Measurements from ENCODE around the gene AUH. TPM values are rescaled to one million over a fixed set of nuclear protein-coding genes. Genes with fewer than 3 reads are reported as not detected.

The AUH gene
- total and polyA plus RNA-seq, 2 donors (not counting 1 experiment from before 2014, with no cell fraction given), result 5.2 to 29.1 TPM

DNA sequence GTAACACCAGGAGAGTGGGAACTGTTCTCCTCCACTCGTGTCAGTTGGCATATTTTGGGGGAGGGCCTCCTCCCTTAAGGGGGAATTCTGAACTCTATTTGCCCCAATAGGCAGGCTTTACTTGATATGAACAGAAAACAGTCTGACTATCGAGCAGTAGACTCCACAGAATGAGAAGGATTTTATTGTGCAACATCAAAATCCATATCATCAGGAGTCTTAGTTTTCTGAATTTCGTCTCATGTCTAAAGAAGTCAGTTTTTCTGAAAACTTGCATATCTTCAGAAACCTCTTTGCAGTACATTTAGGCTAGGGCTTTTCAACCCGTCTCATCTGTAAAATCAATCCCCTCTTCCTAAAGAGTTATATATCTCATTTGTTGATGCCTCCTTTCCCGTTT lies 96.2 kb downstream of the AUH start:
- no peak overlapping the region for H3K9ac ChIP-seq (ENCODE audit: low read length)
- no peaks in the 10 kb centered on the region for H3K27me3 ChIP-seq (replicated peaks in 1 of 4; ENCODE audit: control extremely low read depth in 1 of 4, control insufficient read depth in 3 of 4, insufficient read depth in 4 of 4, low read length in 3 of 4)
- Mint-ChIP-seq H3K4me1 (no peaks in the 10 kb centered on the region), H3K27ac (no peak overlapping the region), H3K9me3 (ENCODE audit: insufficient read depth) (peaks cover 3% of the 10 kb centered on the region), H3K4me3 (no peak overlapping the region), H3K27me3 (no peaks in the 10 kb centered on the region)
- H3K4me3 ChIP-seq (ENCODE audit: control extremely low read depth in 1 of 5, extremely low read depth in 1 of 5, insufficient read depth in 1 of 5, low read depth in 2 of 5, low read length in 4 of 5), result no peak overlapping the region
- H2AFZ ChIP-seq (ENCODE audit: insufficient read depth, low read depth, low read length, poor library complexity, severe bottlenecking), result no peak overlapping the region
- H3K9me3 ChIP-seq (ENCODE audit: control extremely low read depth in 1 of 3, control insufficient read depth in 2 of 3, insufficient read depth in 1 of 3, low read length in 2 of 3), result peaks cover 0 to 6% (median 0%) of the 10 kb centered on the region in 3 donors
- TF ChIP-seq EZH2 (IDR thresholded peaks at IDR 0.05; ENCODE audit: borderline replicate concordance, insufficient read depth, low read depth, low read length, poor library complexity, severe bottlenecking), result no peak
- TF ChIP-seq, protein P1, sequence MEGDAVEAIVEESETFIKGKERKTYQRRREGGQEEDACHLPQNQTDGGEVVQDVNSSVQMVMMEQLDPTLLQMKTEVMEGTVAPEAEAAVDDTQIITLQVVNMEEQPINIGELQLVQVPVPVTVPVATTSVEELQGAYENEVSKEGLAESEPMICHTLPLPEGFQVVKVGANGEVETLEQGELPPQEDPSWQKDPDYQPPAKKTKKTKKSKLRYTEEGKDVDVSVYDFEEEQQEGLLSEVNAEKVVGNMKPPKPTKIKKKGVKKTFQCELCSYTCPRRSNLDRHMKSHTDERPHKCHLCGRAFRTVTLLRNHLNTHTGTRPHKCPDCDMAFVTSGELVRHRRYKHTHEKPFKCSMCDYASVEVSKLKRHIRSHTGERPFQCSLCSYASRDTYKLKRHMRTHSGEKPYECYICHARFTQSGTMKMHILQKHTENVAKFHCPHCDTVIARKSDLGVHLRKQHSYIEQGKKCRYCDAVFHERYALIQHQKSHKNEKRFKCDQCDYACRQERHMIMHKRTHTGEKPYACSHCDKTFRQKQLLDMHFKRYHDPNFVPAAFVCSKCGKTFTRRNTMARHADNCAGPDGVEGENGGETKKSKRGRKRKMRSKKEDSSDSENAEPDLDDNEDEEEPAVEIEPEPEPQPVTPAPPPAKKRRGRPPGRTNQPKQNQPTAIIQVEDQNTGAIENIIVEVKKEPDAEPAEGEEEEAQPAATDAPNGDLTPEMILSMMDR (IDR thresholded peaks at IDR 0.05), result no peak
- no peak overlapping the region for H3K27ac ChIP-seq (ENCODE audit: low read length in 2 of 2)
- ATAC-seq (ENCODE audit: low read depth) (no peak), DNase-seq (no peak)
- H3K4me1 ChIP-seq (ENCODE audit: control insufficient read depth in 2 of 2, insufficient read depth in 2 of 2, low read length in 2 of 2), result no peaks in the 10 kb centered on the region
- POLR2A ChIA-PET, result no interaction called here
- intact Hi-C loops (cut with micrococcal nuclease), result no loop called here
- H3K4me2 ChIP-seq (replicated peaks; ENCODE audit: low read depth, low read length, poor library complexity, severe bottlenecking), result no peak overlapping the region
- no CpG with 5 or more reads among the region's 5 CpGs for WGBS (ENCODE audit: insufficient coverage)
- H3K36me3 ChIP-seq (replicated peaks in 1 of 2; ENCODE audit: control extremely low read depth in 1 of 2, control insufficient read depth in 1 of 2, extremely low read depth in 1 of 2, insufficient read depth in 2 of 2, low read length in 1 of 2), result peaks cover 3 to 4% of the 10 kb centered on the region in 2 experiments
- H3K79me2 ChIP-seq (ENCODE audit: control insufficient read depth, insufficient read depth, low read length), result no peaks in the 10 kb centered on the region
- H4K20me1 ChIP-seq (ENCODE audit: control insufficient read depth, insufficient read depth, low read length, poor library complexity, severe bottlenecking), result no peaks in the 10 kb centered on the region
- CTCF ChIA-PET, result no interaction called here

DNA sequence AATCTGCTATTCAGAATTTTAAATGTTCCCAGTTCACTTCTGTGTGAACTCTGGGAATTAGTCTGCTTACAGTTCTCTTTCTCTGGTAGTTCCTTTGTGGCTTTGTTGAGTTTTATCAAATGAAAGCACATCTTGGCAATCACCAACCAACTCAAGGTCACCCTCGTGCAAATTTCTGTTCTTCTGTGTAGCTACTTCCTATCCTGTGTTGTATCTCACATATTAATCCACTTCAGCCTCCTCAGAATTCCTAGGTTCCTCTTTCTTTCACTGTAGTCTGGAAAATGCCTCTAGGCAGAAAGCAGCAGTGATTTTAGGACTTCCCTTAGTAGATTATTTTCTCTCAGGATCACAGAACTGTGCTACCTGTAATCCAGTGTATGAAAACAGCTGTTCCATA lies 100.3 kb downstream of the AUH start:
- Histone ChIP-seq H3K79me2 (ENCODE audit: control insufficient read depth, insufficient read depth, low read length) (no peaks in the 10 kb centered on the region), H3K4me3 (ENCODE audit: control extremely low read depth in 1 of 5, extremely low read depth in 1 of 5, insufficient read depth in 1 of 5, low read depth in 2 of 5, low read length in 4 of 5) (no peak overlapping the region), H3K9me3 (ENCODE audit: control extremely low read depth in 1 of 3, control insufficient read depth in 2 of 3, insufficient read depth in 1 of 3, low read length in 2 of 3) (peaks cover 0 to 6% (median 0%) of the 10 kb centered on the region in 3 donors), H2AFZ (ENCODE audit: insufficient read depth, low read depth, low read length, poor library complexity, severe bottlenecking) (no peak overlapping the region), H3K27me3 (replicated peaks in 1 of 4; ENCODE audit: control extremely low read depth in 1 of 4, control insufficient read depth in 3 of 4, insufficient read depth in 4 of 4, low read length in 3 of 4) (no peaks in the 10 kb centered on the region), H3K4me2 (replicated peaks; ENCODE audit: low read depth, low read length, poor library complexity, severe bottlenecking) (no peak overlapping the region), H3K4me1 (ENCODE audit: control insufficient read depth in 2 of 2, insufficient read depth in 2 of 2, low read length in 2 of 2) (no peaks in the 10 kb centered on the region), H3K9ac (ENCODE audit: low read length) (no peak overlapping the region), H3K36me3 (replicated peaks in 1 of 2; ENCODE audit: control extremely low read depth in 1 of 2, control insufficient read depth in 1 of 2, extremely low read depth in 1 of 2, insufficient read depth in 2 of 2, low read length in 1 of 2) (peaks cover 1 to 3% of the 10 kb centered on the region in 2 experiments), H3K27ac (ENCODE audit: low read length in 2 of 2) (no peak overlapping the region), H4K20me1 (ENCODE audit: control insufficient read depth, insufficient read depth, low read length, poor library complexity, severe bottlenecking) (no peaks in the 10 kb centered on the region)
- DNase-seq, result no peak
- WGBS (ENCODE audit: insufficient coverage), result 0% methylated on average over 1 of the region's 1 CpG
- H3K9me3 Mint-ChIP-seq (ENCODE audit: insufficient read depth), result peaks cover 3% of the 10 kb centered on the region
- H3K27me3 Mint-ChIP-seq, result no peaks in the 10 kb centered on the region
- ChIA-PET CTCF (no interaction called here), POLR2A (no interaction called here)
- no peak overlapping the region for H3K27ac Mint-ChIP-seq
- no peaks in the 10 kb centered on the region for H3K4me1 Mint-ChIP-seq
- intact Hi-C loops (cut with micrococcal nuclease), result no loop called here
- H3K4me3 Mint-ChIP-seq, result no peak overlapping the region
- TF ChIP-seq, protein P1 (IDR thresholded peaks at IDR 0.05), result no peak
- TF ChIP-seq EZH2 (IDR thresholded peaks at IDR 0.05; ENCODE audit: borderline replicate concordance, insufficient read depth, low read depth, low read length, poor library complexity, severe bottlenecking), result no peak
- ATAC-seq (ENCODE audit: low read depth), result no peak

All from B cell (primary cell).